Dermis microvascular lymphatic vessel endothelial cell (primary cell): ENCODE results near the gene ZNF771. TPM values are rescaled to one million over a fixed set of nuclear protein-coding genes. Genes with fewer than 3 reads are reported as not detected.
"Not testable (repeated sequence)": the region's sequence is repeated elsewhere in the genome, so short reads cannot be mapped to it uniquely, and the experiment has no call there.

Experiments used
- DNase-seq, 2 donors: peaks; one replicate each; pipeline versions ENCODE4 v3.0.0 to v3.0.0-alpha.2; 2010; ENCODE audit warnings: low read depth in 2 of 2
- total RNA-seq: library from RNA; depleted of rRNA; stranded (reverse); fragments of >200 nt; gene quantifications from 2 replicates; pipeline ENCODE4 v1.2.1, GENCODE V29; 2014

The ZNF771 gene
- total RNA-seq, 1 donor from 2014 or later = 7.6 TPM

GRCh38 chr16:30461426-30461825 is 54.0 kb downstream of the ZNF771 start:
- not testable (repeated sequence) for DNase-seq

GRCh38 chr16:30464078-30464477 is 56.7 kb downstream of the ZNF771 start:
- DNase-seq = no peak

Other genes starting within 250 kb of the ZNF771 start
- gene CORO1A, start 224.0 kb upstream of the ZNF771 start, total RNA-seq = 1.1 and 2.4 TPM in 2 replicates
- gene BOLA2B, start 213.9 kb upstream of the ZNF771 start, total RNA-seq = 26.6 and 29.8 TPM in 2 replicates
- gene SLX1A, start 213.7 kb upstream of the ZNF771 start, total RNA-seq = 52.4 and 73.0 TPM in 2 replicates
- 2.2 and 3.3 TPM in 2 replicates for gene SULT1A3, start 208.4 kb upstream of the ZNF771 start, total RNA-seq
- 0.77 and 1.6 TPM in 2 replicates for gene NPIPB13, start 159.1 kb upstream of the ZNF771 start, total RNA-seq
- 34.1 and 35.5 TPM in 2 replicates for gene CD2BP2, start 52.3 kb upstream of the ZNF771 start, total RNA-seq
- 22.2 and 31.9 TPM in 2 replicates for gene TBC1D10B, start 37.1 kb upstream of the ZNF771 start, total RNA-seq
- 0.64 TPM in 1 of 2 replicates, not detected in the other for gene MYL11, start 32.8 kb upstream of the ZNF771 start, total RNA-seq
- under 0.01 and 0.38 TPM in 2 replicates for gene SEPTIN1, start 25.0 kb upstream of the ZNF771 start, total RNA-seq
- 11.4 and 15.2 TPM in 2 replicates for gene ZNF48, start 12.2 kb upstream of the ZNF771 start, total RNA-seq
- 80.9 and 89.8 TPM in 2 replicates for gene DCTPP1, start 22.4 kb downstream of the ZNF771 start, total RNA-seq
- gene SEPHS2, start 38.3 kb downstream of the ZNF771 start, total RNA-seq = 13.6 and 24.9 TPM in 2 replicates
- gene ITGAL, start 65.1 kb downstream of the ZNF771 start, total RNA-seq = not detected in 2 replicates
- 13.7 and 17.7 TPM in 2 replicates for gene ZNF768, start 119.0 kb downstream of the ZNF771 start, total RNA-seq
- gene ZNF747, start 127.3 kb downstream of the ZNF771 start, total RNA-seq = 5.8 and 7.6 TPM in 2 replicates
- gene ZNF764, start 150.8 kb downstream of the ZNF771 start, total RNA-seq = 3.1 and 4.3 TPM in 2 replicates
- 3.9 and 6.7 TPM in 2 replicates for gene ZNF688, start 164.1 kb downstream of the ZNF771 start, total RNA-seq
- gene ZNF785, start 178.1 kb downstream of the ZNF771 start, total RNA-seq = 6.4 and 9.6 TPM in 2 replicates
- 3.2 and 4.9 TPM in 2 replicates for gene ZNF689, start 202.8 kb downstream of the ZNF771 start, total RNA-seq
- gene PRR14, start 243.4 kb downstream of the ZNF771 start, total RNA-seq = 4.5 and 7.6 TPM in 2 replicates